ENCODE data around the gene ZNF629.

- TF ChIP-seq CTCF (conservative IDR thresholded peaks at IDR 0.05; ENCODE audit: low read length) (no peak), EZH2phosphoT487 (IDR thresholded peaks at IDR 0.05; ENCODE audit: borderline replicate concordance, low read depth, low read length) (no peak)
Observed at GRCh38 chr16:30782486-30783279, 4.3 kb downstream of the ZNF629 start.

Measured in OCI-LY7 (cell line).